Measurements from ENCODE around the gene UBE2D1. TPM values are rescaled to one million over a fixed set of nuclear protein-coding genes. Genes with fewer than 3 reads are reported as not detected.

UBE2D1 gene
- total RNA-seq, 1 donor from 2014 or later: 24.1 TPM

DNA sequence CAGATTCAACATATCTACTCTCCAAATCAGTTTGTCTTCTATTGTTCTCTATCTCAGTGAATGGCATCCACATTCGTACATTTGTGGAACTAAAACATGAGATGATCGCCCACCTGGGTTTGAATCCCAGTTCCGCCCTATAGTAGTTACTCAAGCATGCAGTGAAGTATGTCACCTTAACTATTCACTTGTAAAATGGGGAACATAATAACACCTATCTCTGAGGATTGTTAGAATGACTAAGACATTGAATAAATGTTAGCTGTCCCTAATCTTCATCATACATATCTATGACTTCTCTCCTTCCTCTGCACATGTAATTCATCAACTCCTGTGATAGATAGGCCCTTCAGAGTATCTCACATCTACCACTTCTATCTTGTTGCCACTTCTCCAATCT is 24.7 kb downstream of the UBE2D1 start:
- H3K4me3 ChIP-seq (ENCODE audit: low read depth, low read length): no peak overlapping the region
- no peaks in the 10 kb centered on the region for H3K36me3 ChIP-seq (ENCODE audit: control insufficient read depth, insufficient read depth, low read length)
- TF ChIP-seq, protein P1, sequence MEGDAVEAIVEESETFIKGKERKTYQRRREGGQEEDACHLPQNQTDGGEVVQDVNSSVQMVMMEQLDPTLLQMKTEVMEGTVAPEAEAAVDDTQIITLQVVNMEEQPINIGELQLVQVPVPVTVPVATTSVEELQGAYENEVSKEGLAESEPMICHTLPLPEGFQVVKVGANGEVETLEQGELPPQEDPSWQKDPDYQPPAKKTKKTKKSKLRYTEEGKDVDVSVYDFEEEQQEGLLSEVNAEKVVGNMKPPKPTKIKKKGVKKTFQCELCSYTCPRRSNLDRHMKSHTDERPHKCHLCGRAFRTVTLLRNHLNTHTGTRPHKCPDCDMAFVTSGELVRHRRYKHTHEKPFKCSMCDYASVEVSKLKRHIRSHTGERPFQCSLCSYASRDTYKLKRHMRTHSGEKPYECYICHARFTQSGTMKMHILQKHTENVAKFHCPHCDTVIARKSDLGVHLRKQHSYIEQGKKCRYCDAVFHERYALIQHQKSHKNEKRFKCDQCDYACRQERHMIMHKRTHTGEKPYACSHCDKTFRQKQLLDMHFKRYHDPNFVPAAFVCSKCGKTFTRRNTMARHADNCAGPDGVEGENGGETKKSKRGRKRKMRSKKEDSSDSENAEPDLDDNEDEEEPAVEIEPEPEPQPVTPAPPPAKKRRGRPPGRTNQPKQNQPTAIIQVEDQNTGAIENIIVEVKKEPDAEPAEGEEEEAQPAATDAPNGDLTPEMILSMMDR (IDR thresholded peaks at IDR 0.05; ENCODE audit: insufficient read depth, low read length, poor library complexity, severe bottlenecking): no peak
- no peaks in the 10 kb centered on the region for H3K27me3 ChIP-seq (ENCODE audit: control insufficient read depth, insufficient read depth, low read length)
- no peak for DNase-seq (ENCODE audit: low read depth)

GRCh38 chr10:58360412-58361004 is 25.7 kb downstream of the UBE2D1 start:
- no peaks in the 10 kb centered on the region for H3K36me3 ChIP-seq (ENCODE audit: control insufficient read depth, insufficient read depth, low read length)
- no peak overlapping the region for H3K4me3 ChIP-seq (ENCODE audit: low read depth, low read length)
- no peak for DNase-seq (ENCODE audit: low read depth)
- TF ChIP-seq, protein P1 (IDR thresholded peaks at IDR 0.05; ENCODE audit: insufficient read depth, low read length, poor library complexity, severe bottlenecking): no peak
- H3K27me3 ChIP-seq (ENCODE audit: control insufficient read depth, insufficient read depth, low read length): no peaks in the 10 kb centered on the region

- no peak overlapping the region for H3K4me3 ChIP-seq (ENCODE audit: low read depth, low read length)
Observed at GRCh38 chr10:58361353-58361752, 26.5 kb downstream of the UBE2D1 start.

DNA sequence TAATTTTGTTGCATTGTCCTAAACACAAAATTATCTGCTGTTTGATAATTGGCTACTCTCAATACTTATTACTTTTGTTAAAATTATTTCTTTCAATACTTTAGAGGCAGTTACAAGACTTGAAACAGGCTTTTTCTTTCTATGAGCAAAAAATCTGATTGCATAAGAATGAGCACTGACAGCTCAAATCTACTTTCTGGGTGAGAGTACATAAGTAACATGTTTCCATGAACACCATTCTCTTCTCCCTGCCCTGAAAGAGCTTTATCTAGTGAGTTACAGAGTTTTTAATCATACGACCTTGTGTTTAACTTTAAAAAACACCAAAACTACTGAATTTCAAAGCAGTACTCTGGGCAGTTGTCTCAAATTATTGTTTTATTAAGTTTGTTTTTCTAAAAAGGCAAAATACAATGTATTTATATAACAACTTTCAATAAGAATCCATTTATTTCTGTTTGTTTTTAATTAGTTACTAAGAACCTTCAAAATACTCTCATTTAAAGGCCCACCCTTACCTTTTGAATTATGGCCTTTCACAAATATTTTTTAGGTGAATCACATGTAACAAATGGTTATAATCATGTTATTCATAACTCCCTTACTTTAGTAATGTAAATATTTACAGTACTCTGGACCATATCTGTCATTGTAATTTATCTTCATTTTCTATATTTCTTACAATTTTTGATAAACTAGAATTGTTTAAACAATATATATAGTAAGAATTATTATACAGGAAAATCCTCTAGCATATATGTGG is 27.4 kb downstream of the UBE2D1 start:
- Histone ChIP-seq H3K4me3 (ENCODE audit: low read depth, low read length) (no peak overlapping the region), H3K36me3 (ENCODE audit: control insufficient read depth, insufficient read depth, low read length) (no peaks in the 10 kb centered on the region), H3K27me3 (ENCODE audit: control insufficient read depth, insufficient read depth, low read length) (no peaks in the 10 kb centered on the region)
- TF ChIP-seq, protein P1 (IDR thresholded peaks at IDR 0.05; ENCODE audit: insufficient read depth, low read length, poor library complexity, severe bottlenecking): no peak
- DNase-seq (ENCODE audit: low read depth): no peak

More at GRCh38 chr10:58361353-58361752, 26.5 kb downstream of the UBE2D1 start:
- TF ChIP-seq, protein P1 (IDR thresholded peaks at IDR 0.05; ENCODE audit: insufficient read depth, low read length, poor library complexity, severe bottlenecking): no peak
- no peak for DNase-seq (ENCODE audit: low read depth)
- H3K36me3 ChIP-seq (ENCODE audit: control insufficient read depth, insufficient read depth, low read length): no peaks in the 10 kb centered on the region
- no peaks in the 10 kb centered on the region for H3K27me3 ChIP-seq (ENCODE audit: control insufficient read depth, insufficient read depth, low read length)

DNA sequence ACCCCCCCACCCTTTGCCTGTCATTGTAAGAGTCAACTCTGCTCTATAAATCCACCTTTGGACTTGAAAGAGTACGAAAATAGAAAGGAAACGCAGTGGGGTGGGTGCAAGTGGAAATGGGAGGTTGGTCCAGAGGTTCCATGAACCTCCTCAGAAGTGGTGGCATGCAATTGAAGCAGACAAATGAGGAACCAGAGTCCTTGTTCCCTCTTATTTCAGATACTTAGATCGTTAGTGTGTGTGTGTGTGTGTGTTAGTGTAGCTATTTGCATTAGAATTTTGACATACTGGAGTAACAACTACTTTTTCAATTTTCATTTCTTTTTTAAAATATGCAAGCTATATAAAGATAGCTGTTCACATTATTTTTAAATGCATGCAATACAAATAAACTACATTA is 32.3 kb downstream of the UBE2D1 start:
- Histone ChIP-seq H3K36me3 (ENCODE audit: control insufficient read depth, insufficient read depth, low read length) (no peaks in the 10 kb centered on the region), H3K4me3 (ENCODE audit: low read depth, low read length) (no peak overlapping the region), H3K27me3 (ENCODE audit: control insufficient read depth, insufficient read depth, low read length) (no peaks in the 10 kb centered on the region)
- DNase-seq (ENCODE audit: low read depth): no peak
- TF ChIP-seq, protein P1 (IDR thresholded peaks at IDR 0.05; ENCODE audit: insufficient read depth, low read length, poor library complexity, severe bottlenecking): no peak

Data from kidney epithelial cell (primary cell).